NCI-H1092 treated with DMSO at 0.1 percent for 48 hours (cell line): ENCODE measurements around the gene CD7.
A peak's percentile ranks its signal among the peaks of the same experiment; 100 is the strongest.

ENCODE experiments used
- DNase-seq: peaks from one replicate; lab custom pipeline; 2025; lab: John Stamatoyannopoulos, UW

The CD7 gene

GRCh38 chr17:82277851-82278250 lies 39.6 kb downstream of the CD7 start:
- no peak for DNase-seq

DNA sequence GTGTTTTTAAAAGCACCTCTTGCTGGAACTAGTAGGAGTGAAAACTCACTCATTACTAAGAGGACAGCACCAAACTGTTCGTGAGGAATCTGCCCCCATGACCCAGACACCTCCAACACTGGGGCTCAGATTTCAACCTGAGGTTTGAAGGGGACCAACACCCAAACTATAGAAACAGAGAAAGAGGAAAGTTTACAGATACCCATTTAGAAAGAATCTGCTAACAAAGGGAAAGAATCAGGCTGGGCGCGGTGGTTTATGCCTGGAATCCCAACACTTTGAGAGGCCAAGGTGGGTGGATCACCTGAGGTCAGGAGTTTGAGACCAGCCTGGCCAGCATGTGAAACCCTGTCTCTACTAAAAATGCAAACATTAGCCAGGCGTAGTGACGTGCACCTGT lies 40.5 kb downstream of the CD7 start:
- DNase-seq, result no peak

- no peak for DNase-seq
Measured at GRCh38 chr17:82275326-82275725, 42.1 kb downstream of the CD7 start.

DNA sequence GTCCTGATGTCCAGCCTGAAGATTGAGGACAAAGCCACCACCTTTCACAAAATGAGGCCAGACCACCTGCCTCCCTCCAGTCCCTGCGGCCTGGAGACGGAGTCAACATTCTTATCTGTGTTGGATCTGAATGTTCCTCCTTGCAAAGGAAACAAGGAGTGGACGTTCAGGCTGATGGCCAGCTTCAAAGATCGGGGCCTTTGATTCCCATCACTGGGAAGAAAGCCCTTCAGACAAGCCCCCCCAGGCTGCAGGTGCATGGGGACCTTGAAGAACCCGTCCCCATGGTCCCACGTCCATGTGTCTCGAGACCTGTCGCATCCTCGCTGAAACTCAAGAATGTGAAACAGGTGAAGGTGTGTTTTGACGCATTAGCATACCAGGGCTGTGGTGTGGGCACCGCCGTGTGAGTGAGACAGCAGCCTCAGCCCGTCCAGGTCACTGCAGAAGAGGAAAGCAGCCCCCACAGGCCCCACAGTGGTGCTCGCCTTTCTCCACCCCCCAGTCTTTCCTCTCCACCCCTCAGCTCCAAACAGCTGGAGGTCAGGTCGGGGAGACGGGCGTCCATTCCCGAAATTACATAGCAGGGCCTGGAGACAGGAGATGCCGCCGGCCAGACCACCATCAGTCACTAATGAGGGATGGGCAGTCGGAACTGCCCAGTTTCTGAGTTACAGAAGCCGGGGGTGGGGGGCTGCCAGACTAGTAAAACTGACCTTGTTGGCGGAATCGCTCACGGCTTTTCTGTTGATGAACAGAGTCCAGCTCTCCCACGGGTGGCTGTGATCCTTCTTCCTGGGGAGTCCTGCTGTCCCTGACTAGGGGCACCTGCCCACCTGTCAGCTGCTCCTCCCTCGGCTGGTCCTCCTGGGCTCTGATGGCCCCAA lies 43.0 kb downstream of the CD7 start:
- DNase-seq, result no peak

DNA sequence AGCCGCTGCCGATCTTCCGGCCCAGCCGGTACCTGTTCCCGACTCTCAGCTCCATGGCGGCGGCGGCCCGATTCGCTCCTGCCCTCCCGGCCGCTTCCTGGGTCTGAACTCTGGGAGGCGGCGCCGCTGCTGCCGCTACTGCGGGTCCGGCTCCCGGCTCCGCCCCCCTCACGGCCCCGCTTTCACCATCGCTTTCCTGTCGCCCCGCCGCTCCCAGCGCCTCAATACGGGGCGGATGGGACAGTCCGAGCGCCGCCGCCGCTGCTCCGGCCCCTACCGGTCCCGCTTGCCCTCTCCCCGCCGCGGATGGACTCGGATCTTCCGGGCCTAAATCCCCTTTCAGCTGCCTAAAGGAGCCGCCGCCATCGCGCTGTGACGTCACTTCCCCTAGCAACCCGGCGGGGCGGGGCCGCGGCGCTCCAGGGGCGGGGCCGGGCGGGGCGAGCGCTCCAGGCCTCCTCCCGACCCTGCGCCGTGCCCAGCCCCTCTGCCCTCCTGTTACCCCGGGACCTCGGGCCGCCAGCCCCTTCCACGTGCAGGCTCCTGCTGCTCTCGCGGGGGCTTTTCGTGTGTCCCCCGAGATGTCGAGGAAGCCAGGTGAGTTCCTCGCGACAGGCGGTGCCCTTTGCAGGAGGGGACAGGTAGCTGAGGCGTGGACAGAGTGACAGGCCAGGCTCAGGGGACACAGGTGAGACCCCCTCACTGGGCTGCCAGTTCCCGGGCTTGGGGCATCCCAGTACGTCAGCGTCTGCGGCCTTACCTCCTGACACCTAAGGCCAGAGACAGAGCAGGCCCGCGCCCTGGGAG lies 43.9 kb downstream of the CD7 start, which contains the start of gene CSNK1D:
CSNK1D (minus strand) TSS at position 374 of the 807 bp plus-strand sequence; CDS start at position 55, 319 bp downstream.
- peak; percentile 87 for DNase-seq

GRCh38 chr17:82272495-82273326 lies 44.7 kb downstream of the CD7 start:
- DNase-seq, result no peak

- DNase-seq, result no peak
Measured at GRCh38 chr17:82271401-82271800, 46.0 kb downstream of the CD7 start.

- DNase-seq, result no peak
Measured at GRCh38 chr17:82270651-82271050, 46.8 kb downstream of the CD7 start.

GRCh38 chr17:82269882-82270500 lies 47.4 kb downstream of the CD7 start:
- DNase-seq, result no peak

GRCh38 chr17:82269138-82269881 lies 48.1 kb downstream of the CD7 start:
- no peak for DNase-seq

- no peak for DNase-seq
Measured at GRCh38 chr17:82267575-82268379, 49.6 kb downstream of the CD7 start.

DNA sequence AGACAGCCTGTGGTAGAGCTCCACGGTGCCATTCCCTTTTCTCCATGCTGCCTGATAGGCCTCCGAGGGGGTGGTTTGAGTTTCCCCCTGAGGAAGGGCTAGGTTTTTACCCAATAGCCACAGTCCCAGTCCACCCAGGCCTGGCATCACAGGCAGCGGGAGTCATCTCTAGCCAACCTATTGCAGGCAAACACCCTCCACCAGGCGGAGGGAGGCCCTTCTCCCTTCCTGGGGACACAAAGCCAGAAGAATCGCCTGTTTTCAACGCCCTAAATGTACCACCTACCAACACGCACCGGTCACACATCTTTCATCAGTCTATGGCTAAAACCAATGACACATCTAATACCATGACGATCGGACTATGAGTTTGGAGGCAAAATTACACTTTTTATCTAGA lies 51.3 kb downstream of the CD7 start:
- no peak for DNase-seq
